ENCODE measurements around the gene CFP.

DNA sequence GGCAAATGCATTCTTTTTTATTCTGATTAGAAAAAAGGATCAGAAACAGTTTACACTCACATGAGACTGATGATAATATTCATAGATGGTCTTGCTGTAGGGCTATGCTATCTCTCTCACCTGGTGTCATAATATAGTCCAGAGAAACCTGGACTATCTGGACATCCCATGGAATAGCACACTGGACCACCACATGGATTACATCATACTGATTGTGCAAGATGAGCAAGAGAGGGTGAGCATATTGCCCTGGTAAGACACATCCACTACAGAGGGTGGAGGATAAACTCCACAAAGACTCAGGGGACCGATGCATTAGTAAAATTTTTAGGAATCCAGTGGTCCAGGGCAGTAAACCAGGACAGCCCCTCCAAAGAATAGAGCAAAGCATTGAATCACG is 18.2 kb downstream of the CFP start:
- TF ChIP-seq, protein P1, sequence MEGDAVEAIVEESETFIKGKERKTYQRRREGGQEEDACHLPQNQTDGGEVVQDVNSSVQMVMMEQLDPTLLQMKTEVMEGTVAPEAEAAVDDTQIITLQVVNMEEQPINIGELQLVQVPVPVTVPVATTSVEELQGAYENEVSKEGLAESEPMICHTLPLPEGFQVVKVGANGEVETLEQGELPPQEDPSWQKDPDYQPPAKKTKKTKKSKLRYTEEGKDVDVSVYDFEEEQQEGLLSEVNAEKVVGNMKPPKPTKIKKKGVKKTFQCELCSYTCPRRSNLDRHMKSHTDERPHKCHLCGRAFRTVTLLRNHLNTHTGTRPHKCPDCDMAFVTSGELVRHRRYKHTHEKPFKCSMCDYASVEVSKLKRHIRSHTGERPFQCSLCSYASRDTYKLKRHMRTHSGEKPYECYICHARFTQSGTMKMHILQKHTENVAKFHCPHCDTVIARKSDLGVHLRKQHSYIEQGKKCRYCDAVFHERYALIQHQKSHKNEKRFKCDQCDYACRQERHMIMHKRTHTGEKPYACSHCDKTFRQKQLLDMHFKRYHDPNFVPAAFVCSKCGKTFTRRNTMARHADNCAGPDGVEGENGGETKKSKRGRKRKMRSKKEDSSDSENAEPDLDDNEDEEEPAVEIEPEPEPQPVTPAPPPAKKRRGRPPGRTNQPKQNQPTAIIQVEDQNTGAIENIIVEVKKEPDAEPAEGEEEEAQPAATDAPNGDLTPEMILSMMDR (IDR thresholded peaks at IDR 0.05): no peak
- TF ChIP-seq POLR2A (IDR thresholded peaks at IDR 0.05): no peak
